HG03280 (cell line): Measurements from ENCODE around the gene NLGN4X.

Source experiments
- ATAC-seq: cut with Tn5 transposase; IDR thresholded peaks from one replicate; pipeline ENCODE4 v1.9.1; 2021; ENCODE audit warnings: mild to moderate bottlenecking, moderate library complexity; ENCODE audit not compliant: unreplicated experiment

NLGN4X gene

GRCh38 chrX:5876984-5877596 is 351.6 kb downstream of the NLGN4X start:
- ATAC-seq = no peak

DNA sequence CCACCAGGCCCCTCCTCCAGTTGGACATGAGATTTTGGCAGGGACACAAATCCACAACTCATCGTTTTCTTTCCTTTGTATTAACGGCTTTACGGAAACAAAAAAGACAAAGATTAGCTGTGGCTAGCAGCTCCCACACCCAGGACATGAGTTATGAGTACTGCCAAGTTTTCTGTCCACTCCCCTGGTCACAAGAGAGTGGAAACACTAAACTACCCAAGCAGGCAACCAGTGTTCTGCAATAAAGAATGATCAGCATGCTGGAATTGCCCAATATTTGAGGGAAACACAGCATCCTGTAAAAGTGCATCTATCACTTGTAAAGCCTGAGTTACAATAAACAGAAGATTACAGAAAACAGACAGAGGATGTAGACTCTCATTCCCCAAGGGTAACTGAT is 358.4 kb downstream of the NLGN4X start:
- no peak for ATAC-seq

DNA sequence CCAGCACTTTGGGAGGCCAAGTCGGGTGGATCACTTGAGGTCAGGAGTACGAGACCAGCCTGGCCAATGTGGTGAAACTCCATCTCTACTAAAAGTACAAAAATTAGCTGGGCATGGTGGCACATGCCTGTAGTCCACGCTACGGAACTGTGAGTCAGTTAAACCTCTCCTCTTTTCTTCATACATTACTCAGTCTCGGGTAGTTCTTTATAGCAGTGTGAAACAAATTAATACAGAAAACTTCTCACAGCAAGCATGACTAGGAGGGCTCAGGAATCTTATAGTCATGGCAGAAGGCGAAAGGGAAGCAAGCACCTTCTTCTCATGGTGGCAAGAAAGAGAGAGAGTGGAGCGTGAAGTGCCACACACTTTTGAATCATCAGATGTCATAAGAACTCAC is 358.9 kb downstream of the NLGN4X start:
- no peak for ATAC-seq

DNA sequence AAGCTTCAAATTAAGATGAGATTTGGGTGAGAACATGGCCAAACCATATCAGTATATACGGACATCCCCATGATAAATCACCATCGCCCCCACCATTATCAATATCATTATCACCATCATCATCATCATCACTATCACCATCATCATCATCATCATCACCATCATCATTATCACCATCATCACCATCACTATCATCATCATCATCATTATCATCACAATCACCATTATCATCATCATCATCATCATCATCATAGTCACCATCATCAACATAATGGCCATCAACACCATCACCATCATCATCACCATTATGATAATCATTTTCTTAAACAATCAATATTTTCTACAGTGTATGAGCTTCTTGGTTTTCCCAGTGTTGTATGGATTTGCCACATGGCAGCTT is 360.9 kb downstream of the NLGN4X start:
- no peak for ATAC-seq

GRCh38 chrX:5857232-5857631 is 371.4 kb downstream of the NLGN4X start:
- ATAC-seq = no peak

DNA sequence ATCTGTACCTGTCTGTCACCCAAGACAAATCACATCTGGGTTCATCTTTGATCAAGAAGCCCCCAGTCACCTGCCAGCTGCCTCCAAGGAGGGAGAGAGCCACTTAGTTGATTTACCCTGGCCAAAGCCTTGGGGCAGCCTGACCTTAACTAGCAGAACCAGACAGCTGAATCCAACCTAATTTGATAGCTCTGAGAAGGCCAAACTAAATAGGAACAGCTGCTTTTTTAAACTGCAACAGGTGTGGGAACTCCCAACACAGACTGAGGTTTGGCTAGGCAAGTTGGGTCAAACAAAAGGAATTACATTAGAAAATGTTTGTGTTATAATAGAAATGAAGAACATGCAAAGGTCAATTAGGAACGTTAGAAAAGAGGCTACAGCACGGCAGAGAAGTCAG is 375.7 kb downstream of the NLGN4X start:
- ATAC-seq = no peak

DNA sequence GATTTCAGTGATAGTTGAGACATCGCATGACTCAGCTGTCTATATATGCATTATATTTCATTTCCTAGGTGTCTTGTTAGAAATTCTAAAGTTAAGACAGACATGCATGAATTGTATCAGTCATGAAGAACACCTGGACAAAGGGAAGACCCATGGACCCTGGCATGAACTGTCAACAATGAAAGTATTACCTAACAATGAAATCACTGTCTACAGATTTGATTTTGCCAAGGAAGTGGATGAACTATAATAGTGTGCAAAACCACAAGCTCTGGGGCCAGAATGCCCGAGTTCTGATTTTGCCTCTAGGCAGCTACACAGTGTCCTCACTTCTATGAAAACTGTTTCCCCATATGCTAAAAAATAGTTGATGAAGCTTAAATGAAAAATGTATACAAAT is 386.1 kb downstream of the NLGN4X start:
- no peak for ATAC-seq
